PC-3 (cell line): Measurements from ENCODE around the gene GNB3. TPM values are rescaled to one million over a fixed set of nuclear protein-coding genes. Genes with fewer than 3 reads are reported as not detected.
"Not testable (repeated sequence)": the region's sequence is repeated elsewhere in the genome, so short reads cannot be mapped to it uniquely, and the experiment has no call there.

Experiments
- ATAC-seq: fragments of 200-7000 bp; cut with Tn5 transposase; 2 replicates; pipeline ENCODE4 v1.9.1; 2020; ENCODE audit warnings: mild to moderate bottlenecking, moderate library complexity
- BruUV-seq: library from RNA; stranded (reverse); fragments of 400-500 nt; replicated peaks from 2 replicates; lab custom pipeline; 2021; lab: Mats Ljungman, UMichigan
- CTCF ChIA-PET: fragments of 300-600 bp; sonication (Branson Sonifier 250); formaldehyde crosslinking; loops from one replicate; lab custom pipeline; 2022; ENCODE audit warnings: antibody characterized with exemption; lab: Charles Lee
- POLR2A ChIA-PET: fragments of 300-600 bp; sonication (Branson Sonifier 250); formaldehyde crosslinking; loops from one replicate; lab custom pipeline; 2022; ENCODE audit warnings: antibody characterized with exemption; ENCODE audit not compliant: unreplicated experiment; lab: Charles Lee
- DNase-seq: peaks from one replicate; pipeline ENCODE4 v3.0.0-alpha.2; 2015
- H2AFZ ChIP-seq: fragments of 300-600 bp; sonication (generic); 2 replicates; pipeline ENCODE4 v1.6.0; 2016; ENCODE audit warnings: antibody characterized with exemption, low read length
- H3F3A ChIP-seq: fragments of 300-600 bp; sonication (generic); one replicate; pipeline ENCODE4 v1.6.0; 2017; ENCODE audit warnings: antibody characterized with exemption, low read length, control low read depth, mild to moderate bottlenecking; ENCODE audit not compliant: unreplicated experiment
- H3K27ac ChIP-seq: fragments of 300-600 bp; sonication (generic); 2 replicates; pipeline ENCODE4 v1.5.1; 2016; ENCODE audit warnings: mild to moderate bottlenecking, low read length
- H3K27me3 ChIP-seq: fragments of 300-600 bp; sonication (generic); 2 replicates; pipeline ENCODE4 v1.6.1; 2016; ENCODE audit warnings: low read length, mixed read lengths
- H3K36me3 ChIP-seq: fragments of 300-600 bp; sonication (generic); 2 replicates; pipeline ENCODE4 v1.6.1; 2016; ENCODE audit warnings: low read depth, mixed run types, low read length, mixed read lengths
- H3K4me1 ChIP-seq: fragments of 300-600 bp; sonication (generic); 2 replicates; pipeline ENCODE4 v1.5.1; 2016; ENCODE audit warnings: low read length; ENCODE audit not compliant: insufficient read depth
- H3K4me2 ChIP-seq: fragments of 300-600 bp; sonication (generic); 2 replicates; pipeline ENCODE4 v1.6.0; 2016; ENCODE audit warnings: low read length
- H3K4me3 ChIP-seq: fragments of 300-600 bp; sonication (generic); 2 replicates; pipeline ENCODE4 v1.5.1; 2016; ENCODE audit warnings: mild to moderate bottlenecking, low read length, mixed read lengths
- H3K79me2 ChIP-seq: fragments of 300-600 bp; sonication (generic); 2 replicates; pipeline ENCODE4 v1.6.1; 2017; ENCODE audit warnings: low read length, mixed read lengths
- H3K9ac ChIP-seq: fragments of 300-600 bp; sonication (generic); 2 replicates; pipeline ENCODE4 v1.6.0; 2016; ENCODE audit warnings: mild to moderate bottlenecking, low read length
- H3K9me2 ChIP-seq: fragments of 300-600 bp; sonication (generic); replicated peaks from 2 replicates; pipeline ENCODE4 v1.6.1; 2016; ENCODE audit warnings: mixed run types, low read length, mixed read lengths
- H3K9me3 ChIP-seq: fragments of 300-600 bp; sonication (generic); 2 replicates; pipeline ENCODE4 v1.6.1; 2016; ENCODE audit warnings: low read length, mixed read lengths
- H4K20me1 ChIP-seq: fragments of 300-600 bp; sonication (generic); 2 replicates; pipeline ENCODE4 v1.6.1; 2016; ENCODE audit warnings: low read length, mixed read lengths
- EZH2 ChIP-seq: fragments of 300-600 bp; sonication (generic); IDR thresholded peaks from one replicate; pipeline ENCODE4 v1.6.1; 2017; ENCODE audit warnings: antibody characterized with exemption, mild to moderate bottlenecking, low read length; ENCODE audit not compliant: unreplicated experiment
- EZH2phosphoT487 ChIP-seq: fragments of 300-600 bp; sonication (generic); IDR thresholded peaks from 2 replicates; pipeline ENCODE4 v1.6.1; 2018; ENCODE audit warnings: mild to moderate bottlenecking, antibody characterized with exemption, low read length, borderline replicate concordance
- intact Hi-C: fragments of 100-400 bp; cut with micrococcal nuclease; formaldehyde crosslinking; loops from 2 replicates; pipeline ENCODE4 v1.9.0; 2023
- total RNA-seq: library from RNA; depleted of rRNA; stranded (reverse); fragments of >200 nt; gene quantifications from 2 replicates; pipeline ENCODE4 v1.2.3, GENCODE V29; 2014
- TF ChIP-seq, protein P1 (sequence below): fragments of 300-600 bp; sonication (generic); conservative IDR thresholded peaks from 2 replicates; pipeline ENCODE4 v1.5.1; 2017; ENCODE audit warnings: antibody characterized with exemption, low read depth, mild to moderate bottlenecking, low read length

Gene GNB3
- total RNA-seq, 1 experiment from 2014 or later: not detected

DNA sequence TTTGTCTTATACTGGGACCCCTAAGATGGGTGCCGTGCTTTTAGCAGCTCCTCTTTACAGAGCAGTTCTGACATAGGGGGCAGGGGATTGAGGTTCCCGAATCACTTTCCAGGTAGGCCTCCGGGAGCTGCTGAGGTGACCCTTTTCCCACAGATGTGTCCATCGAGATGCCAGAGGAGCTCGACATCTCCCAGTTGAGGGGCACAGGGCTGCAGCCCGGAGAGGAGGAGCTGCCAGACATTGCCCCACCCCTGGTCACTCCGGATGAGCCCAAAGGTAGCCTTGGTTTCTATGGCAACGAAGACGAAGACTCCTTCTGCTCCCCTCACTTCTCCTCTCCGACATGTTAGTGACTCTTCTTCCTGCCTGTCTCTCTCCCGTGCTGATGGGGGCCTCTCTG lies 22.3 kb downstream of the GNB3 start:
- H3K4me1 ChIP-seq: peaks cover 8% of the 10 kb centered on the region; the same call in 1 of the 2 replicates
- intact Hi-C loops: no loop called here
- no TSS peak for BruUV-seq
- H3K9ac ChIP-seq: no peak overlapping the region
- POLR2A ChIA-PET: no interaction called here
- no peak overlapping the region for H2AFZ ChIP-seq
- CTCF ChIA-PET: no interaction called here
- no peak overlapping the region for H3K4me3 ChIP-seq
- H3K27me3 ChIP-seq: no peaks in the 10 kb centered on the region
- ATAC-seq: no peak
- no peaks in the 10 kb centered on the region for H3K9me3 ChIP-seq
- TF ChIP-seq EZH2: no peak
- TF ChIP-seq, protein P1, sequence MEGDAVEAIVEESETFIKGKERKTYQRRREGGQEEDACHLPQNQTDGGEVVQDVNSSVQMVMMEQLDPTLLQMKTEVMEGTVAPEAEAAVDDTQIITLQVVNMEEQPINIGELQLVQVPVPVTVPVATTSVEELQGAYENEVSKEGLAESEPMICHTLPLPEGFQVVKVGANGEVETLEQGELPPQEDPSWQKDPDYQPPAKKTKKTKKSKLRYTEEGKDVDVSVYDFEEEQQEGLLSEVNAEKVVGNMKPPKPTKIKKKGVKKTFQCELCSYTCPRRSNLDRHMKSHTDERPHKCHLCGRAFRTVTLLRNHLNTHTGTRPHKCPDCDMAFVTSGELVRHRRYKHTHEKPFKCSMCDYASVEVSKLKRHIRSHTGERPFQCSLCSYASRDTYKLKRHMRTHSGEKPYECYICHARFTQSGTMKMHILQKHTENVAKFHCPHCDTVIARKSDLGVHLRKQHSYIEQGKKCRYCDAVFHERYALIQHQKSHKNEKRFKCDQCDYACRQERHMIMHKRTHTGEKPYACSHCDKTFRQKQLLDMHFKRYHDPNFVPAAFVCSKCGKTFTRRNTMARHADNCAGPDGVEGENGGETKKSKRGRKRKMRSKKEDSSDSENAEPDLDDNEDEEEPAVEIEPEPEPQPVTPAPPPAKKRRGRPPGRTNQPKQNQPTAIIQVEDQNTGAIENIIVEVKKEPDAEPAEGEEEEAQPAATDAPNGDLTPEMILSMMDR: no peak
- no peak for TF ChIP-seq EZH2phosphoT487
- DNase-seq: no peak
- H4K20me1 ChIP-seq: peaks cover under 1% of the 10 kb centered on the region
- H3K27ac ChIP-seq: no peak overlapping the region
- no peaks in the 10 kb centered on the region for H3F3A ChIP-seq
- H3K4me2 ChIP-seq: no peak overlapping the region
- peaks cover 16% of the 10 kb centered on the region for H3K36me3 ChIP-seq
- H3K9me2 ChIP-seq: no peaks in the 10 kb centered on the region
- peaks cover 7% of the 10 kb centered on the region for H3K79me2 ChIP-seq

DNA sequence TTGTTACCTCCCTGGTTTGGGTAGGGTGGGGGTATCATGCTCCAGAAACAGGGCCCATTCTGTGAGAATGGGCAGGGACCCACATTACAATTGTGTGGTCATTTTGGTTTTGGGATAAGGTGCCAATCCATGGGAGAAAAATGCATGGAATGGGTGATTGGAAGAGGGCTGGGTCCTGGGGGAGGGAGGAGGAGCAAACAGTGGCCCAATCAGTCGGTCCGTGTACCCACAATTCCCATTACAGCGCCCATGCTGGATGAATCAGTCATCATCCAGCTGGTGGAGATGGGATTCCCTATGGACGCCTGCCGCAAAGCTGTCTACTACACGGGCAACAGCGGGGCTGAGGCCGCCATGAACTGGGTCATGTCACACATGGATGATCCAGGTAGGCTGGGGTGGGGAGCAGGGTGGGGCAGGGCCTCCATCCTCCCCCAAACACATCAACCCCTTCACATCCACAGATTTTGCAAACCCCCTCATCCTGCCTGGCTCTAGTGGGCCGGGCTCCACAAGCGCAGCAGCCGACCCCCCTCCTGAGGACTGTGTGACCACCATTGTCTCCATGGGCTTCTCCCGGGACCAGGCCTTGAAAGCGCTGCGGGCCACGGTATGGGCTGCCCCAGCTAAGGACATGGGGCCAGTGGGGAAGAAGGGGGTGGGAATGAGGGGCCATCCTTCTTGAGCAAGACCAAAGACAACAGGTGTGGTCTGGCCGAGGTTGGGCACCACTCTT lies 23.0 kb downstream of the GNB3 start:
- TF ChIP-seq, protein P1: no peak
- no peak for TF ChIP-seq EZH2
- no peak for TF ChIP-seq EZH2phosphoT487
- no peaks in the 10 kb centered on the region for H3K9me3 ChIP-seq
- peaks cover 15% of the 10 kb centered on the region for H3K79me2 ChIP-seq
- peaks cover 15% of the 10 kb centered on the region for H3K36me3 ChIP-seq
- ATAC-seq: no peak
- no peak overlapping the region for H3K27ac ChIP-seq
- no peak overlapping the region for H2AFZ ChIP-seq
- no peak for DNase-seq
- CTCF ChIA-PET: no interaction called here
- H3K4me2 ChIP-seq: no peak overlapping the region
- no peaks in the 10 kb centered on the region for H3K9me2 ChIP-seq
- no peaks in the 10 kb centered on the region for H3F3A ChIP-seq
- peaks cover 9% of the 10 kb centered on the region for H3K4me1 ChIP-seq
- H4K20me1 ChIP-seq: peaks cover 8% of the 10 kb centered on the region
- no peak overlapping the region for H3K9ac ChIP-seq
- H3K27me3 ChIP-seq: no peaks in the 10 kb centered on the region
- no peak overlapping the region for H3K4me3 ChIP-seq
- no TSS peak for BruUV-seq
- POLR2A ChIA-PET: no interaction called here
- intact Hi-C loops: no loop called here

DNA sequence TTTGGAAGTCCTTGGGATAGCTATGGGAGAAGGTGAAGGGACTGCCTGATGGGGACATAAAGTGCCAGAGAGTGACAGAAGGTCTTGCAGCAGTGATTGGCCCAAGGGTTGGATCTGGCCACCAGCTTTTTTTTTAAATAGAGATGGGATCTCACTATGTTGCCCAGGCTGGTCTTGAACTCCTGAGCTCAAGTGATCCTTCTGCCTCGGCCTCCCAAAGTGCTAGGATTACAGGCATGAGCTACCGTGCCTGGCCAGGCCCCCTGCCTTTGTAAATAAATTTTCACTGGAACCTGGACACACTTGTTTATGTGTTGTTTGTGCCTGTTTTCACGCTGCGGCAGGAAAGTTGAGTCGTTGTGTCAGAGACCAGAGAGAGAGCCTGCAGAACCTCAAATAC lies 24.6 kb downstream of the GNB3 start:
- Histone ChIP-seq H3K79me2 (peaks cover 28% of the 10 kb centered on the region), H4K20me1 (peaks cover 21% of the 10 kb centered on the region), H3K4me1 (peaks cover 22% of the 10 kb centered on the region), H3K36me3 (peaks cover 27% of the 10 kb centered on the region)
- BruUV-seq, H3K9me3 ChIP-seq, CTCF ChIA-PET, H3K9ac ChIP-seq, ATAC-seq, DNase-seq, H3K27me3 ChIP-seq, POLR2A ChIA-PET, H2AFZ ChIP-seq, H3K27ac ChIP-seq, H3K4me3 ChIP-seq, H3K9me2 ChIP-seq, H3K4me2 ChIP-seq, H3F3A ChIP-seq: not testable (repeated sequence)
- intact Hi-C loops: loop anchor here (5.0 kb wide), 1 partner anchor 62 kb away; the partner anchor contains the start of gene ATN1
